NT2/D1 (cell line): ENCODE measurements around the gene PRICKLE1.

ENCODE experiments used
- YY1 ChIP-seq: IDR thresholded peaks from 2 replicates; pipeline ENCODE4 v1.6.1; 2011; ENCODE audit not compliant: insufficient read length, insufficient read depth
- ZNF274 ChIP-seq: IDR thresholded peaks from 2 replicates; pipeline ENCODE4 v1.6.1; 2011; ENCODE audit warnings: mild to moderate bottlenecking, low read depth, low read length

DNA sequence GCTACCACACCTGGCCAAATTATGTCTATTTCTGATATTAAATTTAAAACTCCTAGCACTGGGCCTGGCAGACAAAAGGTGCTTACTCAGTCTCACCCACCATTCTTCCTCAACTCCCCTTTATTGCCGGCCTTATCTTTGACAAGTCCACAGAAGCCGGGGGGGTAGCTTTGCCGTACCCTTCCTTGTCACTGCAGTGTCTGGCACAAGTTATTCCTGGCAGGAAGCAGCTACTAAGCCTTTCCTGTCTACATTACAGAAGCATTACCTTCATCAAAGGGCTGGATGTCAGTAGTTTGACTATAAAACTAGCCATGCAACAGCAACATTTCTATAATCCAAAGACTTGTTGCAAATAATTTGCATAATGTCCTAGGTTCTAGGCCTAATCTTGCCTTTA, 127.1 kb downstream of the PRICKLE1 start:
- no peak for TF ChIP-seq YY1
- no peak for TF ChIP-seq ZNF274
